Embryonic facial prominence (tissue), 1 donor: Measurements from ENCODE around the gene STK10.

Experiments used
- DNase-seq: peaks from one replicate; pipeline ENCODE4 v3.0.0-alpha.2; 2016; ENCODE audit errors: extremely low spot score

STK10 gene

GRCh38 chr5:172009536-172010270, 178.3 kb downstream of the STK10 start:
- no peak for DNase-seq

- no peak for DNase-seq
These were observed 179.3 kb downstream of the STK10 start for GRCh38 chr5:172008689-172009141.

- no peak for DNase-seq
These were observed 179.9 kb downstream of the STK10 start for GRCh38 chr5:172008111-172008455.

GRCh38 chr5:172007175-172008110, 180.6 kb downstream of the STK10 start:
- no peak for DNase-seq

GRCh38 chr5:172006321-172007174, 181.5 kb downstream of the STK10 start, which contains the start of gene FBXW11:
Gene FBXW11 (minus strand): TSS chr5:172006638. CDS start chr5:172006502, 136 bp downstream.
- DNase-seq = peak; percentile 91

- DNase-seq = no peak
These were observed 182.2 kb downstream of the STK10 start for GRCh38 chr5:172005708-172006320.

GRCh38 chr5:172004824-172005237, 183.2 kb downstream of the STK10 start:
- DNase-seq = no peak

GRCh38 chr5:172003746-172004145, 184.3 kb downstream of the STK10 start:
- no peak for DNase-seq

GRCh38 chr5:172002840-172003512, 185.0 kb downstream of the STK10 start:
- DNase-seq = no peak

- no peak for DNase-seq
These were observed 185.7 kb downstream of the STK10 start for GRCh38 chr5:172002310-172002709.

- no peak for DNase-seq
These were observed 188.1 kb downstream of the STK10 start for GRCh38 chr5:171999877-172000276.

GRCh38 chr5:171999100-171999499, 188.9 kb downstream of the STK10 start:
- DNase-seq = no peak

GRCh38 chr5:171997011-171997410, 191.0 kb downstream of the STK10 start:
- DNase-seq = no peak

GRCh38 chr5:171992813-171993212, 195.2 kb downstream of the STK10 start:
- DNase-seq = no peak

GRCh38 chr5:171992305-171992704, 195.7 kb downstream of the STK10 start:
- no peak for DNase-seq
